HG03103 (cell line): ENCODE results near the gene RUNDC1.
"Not testable (repeated sequence)": the region's sequence is repeated elsewhere in the genome, so short reads cannot be mapped to it uniquely, and the experiment has no call there.

Source experiments
- ATAC-seq: cut with Tn5 transposase; IDR thresholded peaks from one replicate; pipeline ENCODE4 v1.9.1; 2021; ENCODE audit warnings: low read depth; ENCODE audit not compliant: unreplicated experiment

RUNDC1 gene

DNA sequence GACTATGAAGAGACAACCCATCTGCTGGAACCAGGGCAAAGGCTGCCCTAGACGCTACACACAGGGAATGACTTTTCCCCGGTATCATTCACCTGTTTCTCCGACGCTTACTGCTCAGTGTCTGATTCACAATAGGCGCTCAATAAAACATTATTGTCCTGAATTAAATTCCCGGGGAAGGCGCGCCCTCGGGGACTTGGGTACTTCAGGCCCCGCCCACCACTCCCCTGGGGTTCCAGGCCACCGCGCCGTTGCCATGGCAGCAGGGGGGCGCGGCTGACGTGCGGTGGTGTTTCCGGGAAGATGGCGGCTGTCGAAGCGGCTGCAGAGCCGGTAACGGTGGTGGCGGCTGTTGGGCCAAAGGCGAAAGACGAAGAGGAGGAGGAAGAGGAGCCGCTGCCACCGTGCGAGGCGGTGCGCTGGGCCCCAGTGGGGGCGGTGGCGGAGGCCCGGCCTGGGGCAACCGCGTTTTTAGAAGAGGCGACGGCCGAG is at the start of gene RUNDC1:
TSS of gene RUNDC1 (plus strand) at position 292 of the 492 bp plus-strand sequence. CDS start at position 304, 12 bp downstream.
- peak; percentile 56 for ATAC-seq

DNA sequence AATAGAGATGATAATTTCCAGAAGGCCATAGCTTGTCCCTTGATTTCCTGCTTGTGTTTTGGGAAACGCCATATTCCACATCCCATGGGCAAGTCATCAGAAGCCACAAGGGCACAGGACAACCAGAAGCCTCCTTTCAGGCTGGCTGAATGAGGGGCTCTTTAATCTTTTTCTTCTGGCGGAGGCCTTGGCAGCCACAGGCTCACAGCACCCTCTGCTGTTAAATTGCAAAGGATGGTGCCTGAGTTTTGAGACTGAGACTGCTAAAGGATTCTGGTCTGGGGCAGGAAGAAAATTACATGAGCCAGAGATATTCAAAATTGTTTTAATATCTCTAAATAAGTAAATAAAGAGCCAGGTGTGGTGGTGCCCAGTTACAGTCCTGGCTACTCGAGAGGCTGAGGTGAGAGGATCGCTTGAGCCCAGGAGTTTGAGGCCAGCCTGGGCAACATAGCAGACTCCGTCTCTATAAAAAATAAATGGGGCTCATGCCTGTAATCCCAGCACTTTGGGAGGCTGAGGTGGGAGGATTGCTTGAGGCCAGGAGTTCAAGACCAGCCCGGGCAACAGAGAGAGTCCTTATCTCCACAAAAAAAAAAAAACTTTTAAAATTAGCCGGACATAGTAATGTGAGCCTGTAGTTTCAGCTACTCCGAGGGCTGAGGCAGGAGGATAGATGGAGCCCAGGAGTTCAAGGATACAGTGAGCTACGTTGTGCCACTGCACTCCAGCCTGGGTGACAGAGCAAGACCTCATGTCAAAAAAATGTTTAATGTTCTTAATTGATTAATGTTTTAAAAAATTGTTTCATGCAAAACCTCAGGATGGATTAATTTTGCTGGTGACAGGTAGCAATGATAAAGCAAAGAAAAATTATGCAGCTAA is 42.4 kb upstream of the RUNDC1 start:
- ATAC-seq = no peak

DNA sequence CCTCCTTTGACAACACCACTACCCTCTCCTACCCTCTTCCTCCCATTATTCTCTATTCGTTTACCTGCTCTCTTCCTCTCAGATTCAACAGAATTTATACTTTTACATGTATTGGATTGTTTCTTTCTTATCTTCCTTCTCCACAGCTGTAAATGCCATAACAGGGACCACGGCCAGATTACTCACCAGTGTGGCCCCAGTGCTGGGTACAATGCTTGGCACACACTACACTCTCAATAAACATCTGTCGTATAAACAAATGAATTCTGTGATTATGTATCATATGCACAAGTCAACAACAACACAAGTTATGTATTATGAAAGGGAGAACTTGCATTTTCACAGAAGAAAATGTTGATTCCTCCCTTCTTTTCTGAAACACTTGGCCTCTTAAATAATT is 36.2 kb upstream of the RUNDC1 start:
- no peak for ATAC-seq

DNA sequence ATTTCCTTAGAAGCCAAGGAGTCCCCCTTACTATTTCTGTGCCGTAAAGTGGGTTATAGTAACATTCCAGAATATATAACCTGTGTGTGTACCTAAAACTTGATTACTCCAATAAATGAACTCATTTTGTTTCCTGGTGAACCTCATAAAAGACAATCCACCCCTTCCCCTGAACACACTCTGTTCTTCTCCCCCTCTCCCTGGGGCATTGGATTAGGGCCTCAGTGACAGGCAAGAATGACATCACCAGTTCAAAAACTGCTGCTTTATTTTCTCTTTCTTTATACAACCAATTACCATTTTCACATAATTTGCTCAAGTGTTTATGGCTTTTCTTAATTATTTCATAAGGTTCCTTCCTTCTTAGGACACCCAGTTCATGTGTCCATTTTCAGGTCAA is 33.6 kb upstream of the RUNDC1 start:
- ATAC-seq = no peak

DNA sequence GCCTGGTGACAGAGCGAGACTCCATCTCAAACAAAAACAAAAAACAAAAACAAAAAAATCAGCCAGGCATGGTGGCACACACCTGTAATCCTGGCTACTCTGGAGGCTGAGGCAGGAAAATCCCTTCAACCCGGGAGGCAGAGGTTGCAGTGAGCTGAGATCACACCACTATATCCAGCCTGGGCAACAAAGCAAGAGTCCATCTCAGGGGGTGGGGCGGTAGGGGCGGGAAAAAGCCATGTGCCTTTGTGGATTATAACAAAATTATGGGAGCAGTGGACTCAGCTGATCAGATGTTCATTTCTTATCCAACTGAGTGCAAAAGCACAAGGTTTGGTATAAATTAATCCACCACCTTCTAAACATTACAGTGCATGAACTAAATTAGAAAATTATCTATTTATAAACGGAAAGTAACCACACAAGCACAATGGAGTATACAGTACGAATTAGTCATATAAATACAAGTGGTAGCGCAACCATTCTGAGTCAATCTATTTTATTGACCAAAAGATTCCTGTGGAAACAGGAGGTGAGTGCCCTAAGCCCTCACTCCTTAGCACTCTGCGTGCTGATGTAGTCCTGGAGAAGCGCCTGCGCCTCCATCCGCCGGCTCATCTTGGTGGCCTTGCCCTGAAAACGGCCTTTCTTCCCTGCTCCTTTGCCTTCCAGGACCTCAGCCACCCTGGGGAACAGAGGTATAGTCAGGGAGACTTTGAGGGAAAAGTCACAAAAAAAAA is 30.2 kb upstream of the RUNDC1 start:
- no peak for ATAC-seq

DNA sequence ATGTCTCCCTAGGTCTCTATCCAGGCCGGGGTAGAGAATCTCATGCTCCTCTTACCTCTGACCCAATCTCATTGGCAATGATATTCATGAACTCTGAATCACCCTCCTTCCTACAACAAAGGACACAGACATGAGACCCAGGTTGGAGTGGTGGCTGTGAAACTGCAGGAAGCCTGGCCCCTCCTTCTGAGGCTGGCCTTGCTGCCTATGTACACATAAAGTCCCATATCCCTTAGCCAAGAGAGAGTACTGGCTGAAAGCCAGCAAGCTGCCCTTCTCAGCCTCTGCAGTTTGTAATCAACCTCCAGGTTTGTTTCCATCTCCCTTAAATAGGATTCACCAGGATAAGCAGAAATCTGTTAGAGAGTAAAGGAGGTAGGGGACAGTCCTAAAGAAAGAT is 26.7 kb upstream of the RUNDC1 start:
- ATAC-seq = no peak

DNA sequence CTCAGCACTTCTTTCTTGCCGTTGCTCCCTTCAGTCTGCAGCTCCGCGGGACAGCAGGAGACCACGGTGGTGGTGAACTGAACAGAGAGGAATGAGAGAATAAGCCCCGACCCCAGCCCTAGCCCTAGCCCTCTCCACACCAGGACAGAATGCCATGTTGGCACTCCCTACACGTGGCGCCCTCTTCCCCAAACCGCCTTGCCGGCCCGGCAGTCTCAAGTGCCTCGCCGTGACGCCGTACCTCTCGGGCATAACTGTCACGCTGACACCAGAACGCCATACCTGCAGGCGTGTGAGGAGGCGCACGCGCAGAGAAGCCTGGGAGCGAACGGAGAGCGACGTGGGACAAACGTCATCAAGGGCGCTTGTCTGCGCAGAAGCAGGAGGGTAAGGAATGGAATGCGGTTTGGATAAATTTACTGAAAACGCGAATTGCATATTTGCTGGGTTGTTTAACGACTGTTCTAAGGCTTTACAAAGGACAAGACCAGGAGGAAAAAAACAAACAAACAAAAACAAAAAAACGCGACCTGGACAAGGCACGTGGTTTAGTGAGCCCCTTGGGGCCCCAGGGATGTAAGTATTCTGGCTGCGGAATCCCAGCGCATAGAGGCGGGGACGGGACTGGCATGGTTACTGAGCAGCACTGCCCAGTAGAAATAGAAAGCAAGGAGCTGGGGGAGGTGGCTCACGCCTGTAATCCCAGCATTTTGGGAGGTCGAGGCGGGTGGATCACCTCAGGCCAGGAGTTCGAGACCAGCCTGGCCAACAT is 16.0 kb upstream of the RUNDC1 start, which contains the start of gene AARSD1:
TSS of gene AARSD1 (minus strand) at position 294 of the 772 bp plus-strand sequence. CDS start at position 280, 14 bp downstream.
- ATAC-seq = no peak

DNA sequence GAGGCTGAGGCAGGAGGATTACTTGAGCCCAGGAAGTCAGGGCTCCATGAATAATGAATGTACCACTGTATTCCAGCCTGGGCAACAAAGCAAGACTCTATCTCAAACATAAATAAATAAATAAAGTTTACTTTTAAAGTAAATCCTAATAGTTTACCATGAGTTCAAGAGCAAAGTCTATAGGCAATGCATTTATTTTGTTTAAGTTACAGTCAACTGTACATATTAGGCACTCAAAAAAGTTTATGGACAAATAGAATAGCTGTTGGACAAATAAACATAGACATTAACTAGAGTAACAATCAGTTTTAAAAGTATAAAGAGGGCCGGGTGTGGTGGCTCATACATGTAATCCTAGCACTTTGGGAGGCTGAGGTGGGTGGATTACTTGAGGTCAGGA is 12.4 kb upstream of the RUNDC1 start:
- ATAC-seq = no peak

DNA sequence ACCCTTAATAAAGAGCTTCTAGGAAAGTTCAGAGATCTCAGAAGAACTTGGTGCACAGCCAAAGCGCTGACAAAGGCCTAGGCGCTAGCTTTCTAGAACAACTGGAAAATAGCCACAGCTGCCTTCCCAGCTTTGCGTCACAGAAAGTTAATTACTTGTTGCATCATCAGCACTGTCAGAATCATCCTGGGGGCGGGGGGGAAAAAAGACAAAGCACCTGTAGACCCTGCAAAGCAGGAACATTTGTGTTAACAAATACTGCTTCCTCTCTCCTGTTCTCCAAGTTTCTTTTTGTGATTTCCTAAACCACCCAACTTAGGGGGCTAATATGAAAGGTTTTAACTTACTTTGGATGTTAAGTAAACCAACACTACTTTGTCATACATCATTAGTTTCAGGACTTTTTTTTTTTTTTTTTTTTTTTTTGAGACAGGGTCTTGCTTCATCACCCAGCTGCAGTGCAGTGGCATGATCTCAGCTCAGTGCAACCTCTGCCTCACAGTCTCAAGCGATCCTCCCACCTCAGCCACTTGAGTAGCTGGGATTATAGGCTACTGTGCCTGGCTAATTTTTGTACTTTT is 11.3 kb upstream of the RUNDC1 start:
- no peak for ATAC-seq

DNA sequence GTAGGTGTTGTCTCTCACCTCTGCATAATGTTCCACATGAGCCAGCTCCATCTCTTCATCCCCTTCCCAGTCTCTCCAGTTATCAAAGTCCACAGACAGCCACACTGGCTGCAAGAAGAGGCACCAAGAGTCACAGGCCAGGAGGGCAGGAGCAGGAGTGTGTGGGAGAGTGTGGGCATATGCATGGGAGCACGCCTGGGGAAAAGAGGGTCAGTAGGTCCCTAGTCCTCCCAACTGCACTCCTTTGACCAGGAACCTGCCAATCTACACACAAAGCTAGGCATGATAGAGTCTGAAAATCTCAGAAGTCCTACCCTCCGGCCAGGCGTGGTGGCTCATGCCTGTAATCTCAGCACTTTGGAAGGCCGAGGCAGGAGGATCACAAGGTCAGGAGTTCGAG is 8.8 kb upstream of the RUNDC1 start:
- no peak for ATAC-seq

DNA sequence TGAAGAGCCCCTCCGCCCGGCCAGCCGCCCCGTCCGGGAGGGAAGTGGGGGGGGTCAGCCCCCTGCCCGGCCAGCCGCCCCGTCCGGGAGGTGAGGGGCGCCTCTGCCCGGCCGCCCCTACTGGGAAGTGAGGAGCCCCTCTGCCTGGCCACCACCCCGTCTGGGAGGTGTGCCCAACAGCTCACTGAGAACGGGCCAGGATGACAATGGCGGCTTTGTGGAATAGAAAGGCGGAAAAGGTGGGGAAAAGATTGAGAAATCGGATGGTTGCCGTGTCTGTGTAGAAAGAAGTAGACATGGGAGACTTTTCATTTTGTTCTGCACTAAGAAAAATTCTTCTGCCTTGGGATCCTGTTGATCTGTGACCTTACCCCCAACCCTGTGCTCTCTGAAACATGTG is 7.0 kb upstream of the RUNDC1 start:
- not testable (repeated sequence) for ATAC-seq

DNA sequence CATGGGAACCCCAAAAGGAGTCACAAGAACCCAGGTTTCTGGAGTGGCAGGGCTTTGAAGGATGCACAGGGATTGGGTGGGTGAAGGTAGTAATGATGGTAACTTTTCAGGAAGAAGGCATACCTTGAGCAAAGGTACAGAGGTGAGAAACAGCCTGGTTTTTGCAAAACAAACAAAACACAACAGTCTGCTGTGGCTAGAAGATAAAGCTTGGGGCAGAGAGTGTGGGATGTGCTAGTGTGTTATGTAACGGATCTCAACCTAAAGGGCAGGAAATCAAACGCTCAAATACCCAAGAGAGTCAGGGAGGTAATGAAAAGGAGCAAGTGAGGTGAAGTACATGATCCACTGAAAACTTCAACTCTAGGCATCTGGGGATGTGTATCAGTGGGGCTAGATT is 5.1 kb upstream of the RUNDC1 start:
- ATAC-seq = no peak

DNA sequence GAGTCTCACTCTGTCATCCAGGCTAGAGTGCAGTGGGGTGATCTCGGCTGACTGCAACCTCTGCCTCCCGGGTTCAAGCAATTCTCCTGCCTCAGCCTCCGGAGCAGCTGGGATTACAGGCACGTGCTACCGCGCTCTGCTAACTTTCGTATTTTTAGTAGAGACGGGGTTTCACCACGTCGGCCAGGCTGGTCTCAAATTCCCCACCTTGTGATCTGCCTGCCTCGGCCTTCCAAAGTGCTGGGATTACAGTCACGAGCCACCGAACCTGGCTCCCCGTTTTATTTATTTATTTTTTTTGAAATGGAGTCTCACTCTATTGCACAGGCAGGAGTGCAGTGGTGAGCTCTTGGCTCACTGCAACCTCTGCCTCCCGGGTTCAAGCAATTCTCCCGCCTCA is 4.7 kb upstream of the RUNDC1 start:
- not testable (repeated sequence) for ATAC-seq

DNA sequence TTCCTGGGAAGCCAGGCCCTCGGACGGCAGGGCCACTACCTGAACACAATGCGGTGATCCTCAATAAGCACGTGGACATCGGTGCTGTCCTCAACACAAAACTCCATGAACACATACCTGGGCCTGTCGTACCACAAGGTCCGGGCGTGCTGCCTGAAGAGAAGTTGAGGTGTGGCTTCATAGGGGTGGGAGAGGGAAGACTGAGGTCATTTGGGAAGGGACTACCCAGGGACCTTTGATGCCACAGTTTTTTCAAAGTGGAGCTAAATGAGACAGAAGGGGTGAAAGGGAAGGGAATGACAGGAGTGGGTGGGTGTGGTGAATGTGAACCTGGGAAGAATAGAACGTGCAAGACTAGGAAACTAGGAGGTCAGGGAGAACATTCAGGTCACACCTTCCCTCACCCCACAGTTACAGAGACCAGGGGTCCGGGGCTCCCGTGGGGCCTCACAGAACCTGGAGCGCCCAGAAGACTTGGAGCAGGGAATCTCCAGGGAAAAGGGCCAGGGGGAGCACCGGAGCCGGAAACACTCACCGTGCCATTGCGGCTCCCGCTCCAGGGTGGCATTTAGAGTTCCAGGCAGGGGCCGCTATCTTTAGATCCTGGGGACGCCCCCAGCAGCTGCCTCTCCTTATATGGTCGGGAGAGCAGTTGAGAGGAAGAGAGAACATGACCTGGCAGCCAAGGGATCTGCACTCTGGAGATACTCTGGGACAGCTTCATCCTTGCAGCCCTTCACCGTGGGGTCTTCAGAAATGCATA is 673 bp upstream of the RUNDC1 start, which contains the start of gene PTGES3L:
TSS of gene PTGES3L (minus strand) at position 570 of the 763 bp plus-strand sequence. CDS start at position 543, 27 bp downstream.
- peak; percentile 14 for ATAC-seq

DNA sequence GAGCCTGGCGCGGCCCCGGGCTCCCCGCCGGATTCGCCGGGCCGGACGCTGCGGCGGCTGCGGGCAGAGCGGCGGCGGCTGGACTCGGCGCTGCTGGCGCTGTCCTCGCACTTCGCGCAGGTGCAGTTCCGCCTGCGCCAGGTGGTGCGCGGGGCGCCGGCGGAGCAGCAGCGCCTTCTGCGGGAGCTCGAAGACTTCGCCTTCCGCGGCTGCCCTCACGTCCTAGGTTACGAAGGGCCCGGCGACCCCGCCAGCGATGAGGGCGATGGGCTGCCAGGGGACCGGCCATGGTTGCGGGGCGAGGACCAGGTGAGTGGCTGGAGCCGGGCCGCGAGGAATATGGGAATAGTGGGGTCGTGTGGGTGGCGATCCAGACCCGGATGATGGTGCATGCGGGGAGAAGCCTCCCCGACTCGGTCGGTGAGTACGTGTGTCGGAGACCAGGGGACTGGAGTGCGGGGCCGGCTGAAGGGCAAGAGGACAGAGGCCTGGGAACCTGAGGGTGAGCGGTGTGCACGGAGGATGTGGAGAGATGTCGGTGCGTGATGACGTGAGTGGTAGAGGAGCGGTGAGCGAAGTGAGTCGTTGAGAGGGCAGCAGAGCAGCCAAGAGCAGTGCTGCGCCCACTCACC is 517 bp downstream of the RUNDC1 start:
- ATAC-seq = peak; percentile 33

DNA sequence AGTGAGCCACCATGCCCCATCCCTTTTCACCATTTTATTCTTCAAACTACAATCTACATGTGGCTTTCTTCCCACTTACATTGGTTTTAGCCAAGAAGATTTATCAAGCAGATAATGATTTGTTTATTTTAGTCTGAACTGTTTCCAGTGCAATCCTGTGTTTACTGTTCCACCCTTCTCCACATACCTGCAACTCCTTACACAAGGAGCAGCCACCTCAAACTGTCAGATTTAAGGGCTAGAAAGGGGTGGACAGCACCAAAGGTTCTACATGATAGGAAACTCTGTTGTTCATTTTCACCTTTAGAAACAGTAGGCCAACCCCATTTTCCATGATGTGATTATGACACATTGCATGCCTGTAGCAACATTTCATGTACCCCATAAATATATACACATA is 1.9 kb downstream of the RUNDC1 start:
- ATAC-seq = no peak

DNA sequence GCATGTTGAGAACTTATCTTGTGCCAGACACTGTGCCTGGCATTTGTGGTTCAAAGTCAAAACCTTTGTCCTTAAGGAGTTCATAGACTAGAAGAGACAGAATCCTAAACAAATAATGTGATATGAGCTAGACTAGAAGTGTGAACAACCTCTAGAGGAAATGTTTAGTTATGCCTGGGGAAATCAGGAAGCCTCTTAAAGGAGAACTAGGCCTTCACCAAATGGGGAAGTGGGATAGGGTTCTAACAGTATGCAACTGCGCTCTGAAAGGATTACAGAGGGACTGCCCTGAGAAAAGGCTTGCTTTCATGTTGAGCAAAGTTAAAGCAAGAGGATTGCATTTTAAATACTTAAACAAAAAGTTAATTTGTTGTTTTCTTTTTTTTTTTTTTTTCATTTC is 4.9 kb downstream of the RUNDC1 start:
- no peak for ATAC-seq

DNA sequence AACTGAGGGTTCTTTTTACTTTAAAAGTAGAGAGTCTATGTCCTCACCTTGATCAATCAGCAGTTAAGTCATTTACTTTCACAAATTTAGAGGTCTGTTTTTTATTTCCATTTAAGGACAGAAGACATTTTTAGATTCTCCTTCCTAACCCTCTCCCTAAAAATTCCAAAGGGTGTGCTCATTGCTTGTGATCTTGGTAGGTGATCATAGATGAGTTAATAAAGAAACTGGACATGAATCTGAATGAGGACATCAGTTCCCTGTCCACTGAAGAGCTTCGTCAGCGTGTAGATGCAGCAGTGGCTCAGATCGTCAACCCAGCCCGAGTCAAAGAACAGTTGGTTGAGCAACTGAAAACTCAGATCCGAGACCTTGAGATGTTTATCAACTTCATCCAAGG is 8.8 kb downstream of the RUNDC1 start:
- no peak for ATAC-seq
